ENCODE measurements around the gene ENTPD5. TPM values are rescaled to one million over a fixed set of nuclear protein-coding genes. Genes with fewer than 3 reads are reported as not detected.

Gene ENTPD5
- total and polyA plus RNA-seq, 7 donors = 4.6 to 11.5 (median 8.9) TPM

DNA sequence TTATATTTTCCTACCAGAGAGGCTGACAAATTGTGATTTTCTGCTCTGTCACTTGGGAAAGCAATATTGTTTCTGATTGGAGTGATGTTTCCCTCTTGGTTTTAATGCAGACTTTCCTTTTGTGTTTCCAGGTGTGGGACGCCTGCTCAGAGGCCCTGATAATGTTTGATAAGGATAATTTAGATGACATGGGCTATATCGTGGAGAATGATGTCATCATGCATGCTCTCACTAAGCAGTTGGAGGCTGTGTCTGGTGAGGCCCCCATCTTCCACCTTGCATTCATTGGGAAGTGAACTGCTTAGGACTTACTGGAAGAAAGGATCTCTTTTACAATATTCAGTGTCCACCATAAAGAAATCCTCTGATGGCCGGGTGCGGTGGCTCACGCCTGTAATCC is 63.4 kb downstream of the ENTPD5 start:
- TF ChIP-seq CTCF (IDR thresholded peaks at IDR 0.05) = no peak
- ATAC-seq (no peak), DNase-seq (no peak)
- intact Hi-C loops (cut with DNase I) = no loop called here
- H3K4me3 ChIP-seq = no peak overlapping the region
- no peak overlapping the region for H3K27ac ChIP-seq
- H3K27me3 ChIP-seq (ENCODE audit: insufficient read depth in 3 of 3, low read length in 2 of 3) = no peaks in the 10 kb centered on the region
- peaks cover 28% of the 10 kb centered on the region for H3K4me1 ChIP-seq
- no peaks in the 10 kb centered on the region for H3K9me3 ChIP-seq
- WGBS, 3 donors = 80 to 87% (median 83%) methylated on average over 5 of the region's 5 CpGs
- peaks cover 15 to 83% of the 10 kb centered on the region in 2 donors for H3K36me3 ChIP-seq (ENCODE audit: insufficient read depth in 1 of 2, low read depth in 1 of 2)

DNA sequence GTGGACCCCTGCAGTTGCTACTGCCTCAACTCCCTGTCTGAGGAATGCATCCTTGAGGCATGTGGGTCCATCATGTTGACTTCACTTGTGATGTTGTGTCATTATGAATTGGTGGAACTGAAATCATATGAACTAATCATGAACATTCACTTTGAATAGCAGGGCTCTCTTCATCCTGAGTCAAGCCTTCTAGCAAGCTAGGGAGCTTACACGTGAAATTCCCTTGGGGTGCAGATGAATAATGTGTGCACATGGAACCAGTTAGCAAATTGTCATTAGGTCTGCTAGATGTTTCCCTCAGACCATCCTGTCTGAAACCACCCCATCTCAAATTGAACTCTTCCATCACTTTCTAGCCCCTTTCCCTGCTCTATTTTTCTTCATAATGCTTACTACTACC is 65.4 kb downstream of the ENTPD5 start:
- no peak for DNase-seq
- WGBS, 3 donors = 57 to 61% (median 57%) methylated on average over 1 of the region's 1 CpG
- no peak for ATAC-seq
- no peaks in the 10 kb centered on the region for H3K9me3 ChIP-seq
- no peak overlapping the region for H3K4me3 ChIP-seq
- no peak for TF ChIP-seq CTCF (IDR thresholded peaks at IDR 0.05)
- intact Hi-C loops (cut with DNase I) = no loop called here
- H3K36me3 ChIP-seq (ENCODE audit: insufficient read depth in 1 of 2, low read depth in 1 of 2) = peaks cover 6 to 64% of the 10 kb centered on the region in 2 donors
- no peaks in the 10 kb centered on the region for H3K27me3 ChIP-seq (ENCODE audit: insufficient read depth in 3 of 3, low read length in 2 of 3)
- peaks cover 16% of the 10 kb centered on the region for H3K4me1 ChIP-seq
- no peak overlapping the region for H3K27ac ChIP-seq

GRCh38 chr14:73949752-73950734 is 69.0 kb downstream of the ENTPD5 start, which contains the start of the genes COQ6 and FAM161B:
COQ6 (plus strand) TSS chr14:73950302; CDS start chr14:73950333, 31 bp downstream.
FAM161B (minus strand) TSS chr14:73950094; CDS start chr14:73950026, 68 bp downstream.
- no peaks in the 10 kb centered on the region for H3K9me3 ChIP-seq
- ATAC-seq (peak; percentile 95 to 98 (median 96)), DNase-seq (peak; percentile 93 to 96)
- WGBS, 3 donors = 0% methylated on average over 70 of the region's 70 CpGs
- H3K27ac ChIP-seq = peak within 1 kb of the TSS; percentile 96
- H3K36me3 ChIP-seq (ENCODE audit: insufficient read depth in 1 of 2, low read depth in 1 of 2) = peaks cover 3 to 44% of the 10 kb centered on the region in 2 donors
- H3K4me1 ChIP-seq = peaks cover 6% of the 10 kb centered on the region
- H3K27me3 ChIP-seq (ENCODE audit: insufficient read depth in 3 of 3, low read length in 2 of 3) = no peaks in the 10 kb centered on the region
- TF ChIP-seq CTCF (IDR thresholded peaks at IDR 0.05) = no peak
- H3K4me3 ChIP-seq = peak within 1 kb of the TSS; percentile 87
- intact Hi-C loops (cut with DNase I) = loop anchor here (2.0 to 5.0 kb wide), 3 partner anchors 53 to 537 kb away; partner anchors contain the start of genes BBOF1 (in 1 of the 2) and ENTPD5 (in 1 of the 2)

- intact Hi-C loops (cut with DNase I) = loop anchor here (5.0 kb wide), 2 partner anchors 48 to 542 kb away; no protein-coding TSS in a partner anchor
- 45 to 62% (median 51%) methylated on average over 4 of the region's 4 CpGs for whole genome bisulfite sequencing, 3 donors
- H3K9me3 ChIP-seq = no peaks in the 10 kb centered on the region
- ATAC-seq = no peak
- H3K27me3 ChIP-seq (ENCODE audit: insufficient read depth in 3 of 3, low read length in 2 of 3) = no peaks in the 10 kb centered on the region
- H3K27ac ChIP-seq = no peak overlapping the region
- no peak for TF ChIP-seq CTCF (IDR thresholded peaks at IDR 0.05)
- H3K4me3 ChIP-seq = no peak overlapping the region
- DNase-seq = no peak
- H3K4me1 ChIP-seq = no peaks in the 10 kb centered on the region
- H3K36me3 ChIP-seq (ENCODE audit: insufficient read depth in 1 of 2, low read depth in 1 of 2) = peaks cover 2 to 57% of the 10 kb centered on the region in 2 donors
These were observed 73.9 kb downstream of the ENTPD5 start for GRCh38 chr14:73945159-73945670.

Measured in psoas muscle (tissue), 8 donors.